Sigmoid colon (tissue), 4 donors: ENCODE measurements around the gene SUSD2.

ENCODE experiments used
- CTCF ChIP-seq, 4 experiments: fragments of 450-650 bp in 3 of 4; fragments of 200-600 bp in 1 of 4; IDR thresholded peaks; one replicate each; pipeline ENCODE4 v1.5.1; 2016 to 2019; ENCODE audit warnings: antibody characterized with exemption in 4 of 4, mild to moderate bottlenecking in 3 of 4, moderate library complexity in 2 of 4
- EP300 ChIP-seq, 4 donors: sonication (generic); formaldehyde crosslinking; IDR thresholded peaks; one replicate each; pipeline ENCODE4 v1.6.1; 2017; ENCODE audit warnings: antibody characterized with exemption in 4 of 4

DNA sequence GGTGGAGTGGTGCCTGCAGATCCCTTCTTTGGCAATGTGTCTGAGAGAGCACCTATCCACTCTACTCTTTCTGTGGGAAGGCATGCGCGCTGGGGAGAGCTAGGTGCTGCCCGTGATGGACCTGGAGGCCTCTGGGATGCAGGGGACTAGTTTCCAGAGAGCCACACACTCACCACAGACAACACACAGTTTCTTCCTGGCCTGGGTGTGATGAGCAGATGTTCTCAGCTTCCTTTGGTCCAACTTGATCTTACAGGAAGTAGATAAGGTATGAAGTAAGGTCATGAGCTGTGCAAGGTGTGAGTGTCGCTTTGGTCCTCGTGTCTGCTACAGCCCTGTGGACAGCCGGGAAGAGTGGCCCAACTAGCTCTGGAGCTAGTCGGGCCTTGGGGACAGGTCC, 27.3 kb upstream of the SUSD2 start:
- no peak for TF ChIP-seq CTCF (IDR thresholded peaks at IDR 0.05)
- TF ChIP-seq EP300 (IDR thresholded peaks at IDR 0.05), result no peak
